Esophagus muscularis mucosa (tissue), 4 donors: Measurements from ENCODE around the gene CD55.

ENCODE experiments used
- CTCF ChIP-seq, 3 experiments: fragments of 200-600 bp in 2 of 3; fragments of 450-650 bp in 1 of 3; sonication (generic) in 2 of 3; IDR thresholded peaks; one replicate each; pipeline ENCODE4 v1.5.1; 2017 to 2019; ENCODE audit warnings: antibody characterized with exemption in 3 of 3, mild to moderate bottlenecking in 2 of 3, moderate library complexity in 1 of 3
- EP300 ChIP-seq: sonication (generic); formaldehyde crosslinking; IDR thresholded peaks from one replicate; pipeline ENCODE4 v1.6.1; 2017; ENCODE audit warnings: antibody characterized with exemption
- POLR2A ChIP-seq: fragments of 450-650 bp; IDR thresholded peaks from one replicate; pipeline ENCODE4 v1.6.1; 2017; ENCODE audit warnings: antibody characterized with exemption, moderate library complexity, mild to moderate bottlenecking, low read depth
- POLR2AphosphoS5 ChIP-seq, 2 donors: sonication (generic); formaldehyde crosslinking; IDR thresholded peaks; one replicate each; pipeline ENCODE4 v1.6.1; 2017; ENCODE audit warnings: antibody characterized with exemption in 2 of 2

GRCh38 chr1:207274882-207275281 lies 46.6 kb upstream of the CD55 start:
- TF ChIP-seq CTCF (IDR thresholded peaks at IDR 0.05), result no peak
- TF ChIP-seq POLR2A, result no peak
- TF ChIP-seq POLR2AphosphoS5 (IDR thresholded peaks at IDR 0.05), result no peak
- no peak for TF ChIP-seq EP300
